Measurements from ENCODE around the gene CTAGE9.

Gene CTAGE9

GRCh38 chr6:131736811-131737210 is 26.0 kb upstream of the CTAGE9 start:
- H3K4me3 ChIP-seq (ENCODE audit: low read length), result no peak overlapping the region
- no peak for DNase-seq (ENCODE audit: low read depth)
- TF ChIP-seq CTCF (conservative IDR thresholded peaks at IDR 0.05; ENCODE audit: low read depth, low read length), result no peak

- no peak for DNase-seq (ENCODE audit: low read depth)
- no peak for TF ChIP-seq CTCF (conservative IDR thresholded peaks at IDR 0.05; ENCODE audit: low read depth, low read length)
- no peak overlapping the region for H3K4me3 ChIP-seq (ENCODE audit: low read length)
These were observed 25.3 kb upstream of the CTAGE9 start for GRCh38 chr6:131736003-131736596.

- TF ChIP-seq CTCF (conservative IDR thresholded peaks at IDR 0.05; ENCODE audit: low read depth, low read length), result no peak
- no peak for DNase-seq (ENCODE audit: low read depth)
- H3K4me3 ChIP-seq (ENCODE audit: low read length), result no peak overlapping the region
These were observed 22.7 kb upstream of the CTAGE9 start for GRCh38 chr6:131733376-131734016.

- DNase-seq (ENCODE audit: low read depth), result no peak
- no peak for TF ChIP-seq CTCF (conservative IDR thresholded peaks at IDR 0.05; ENCODE audit: low read depth, low read length)
- no peak overlapping the region for H3K4me3 ChIP-seq (ENCODE audit: low read length)
These were observed 20.4 kb upstream of the CTAGE9 start for GRCh38 chr6:131731224-131731623.

- H3K4me3 ChIP-seq (ENCODE audit: low read length), result no peak overlapping the region
- no peak for TF ChIP-seq CTCF (conservative IDR thresholded peaks at IDR 0.05; ENCODE audit: low read depth, low read length)
- no peak for DNase-seq (ENCODE audit: low read depth)
These were observed 19.4 kb upstream of the CTAGE9 start for GRCh38 chr6:131730264-131730663.

- no peak for TF ChIP-seq CTCF (conservative IDR thresholded peaks at IDR 0.05; ENCODE audit: low read depth, low read length)
- DNase-seq (ENCODE audit: low read depth), result no peak
- H3K4me3 ChIP-seq (ENCODE audit: low read length), result no peak overlapping the region
These were observed 18.7 kb upstream of the CTAGE9 start for GRCh38 chr6:131729550-131729949.

- no peak for TF ChIP-seq CTCF (conservative IDR thresholded peaks at IDR 0.05; ENCODE audit: low read depth, low read length)
- no peak overlapping the region for H3K4me3 ChIP-seq (ENCODE audit: low read length)
- DNase-seq (ENCODE audit: low read depth), result no peak
These were observed 17.6 kb upstream of the CTAGE9 start for GRCh38 chr6:131728296-131728939.

Measured in retinal pigment epithelial cell (primary cell).